ENCODE results near the gene SH3D21. TPM values are rescaled to one million over a fixed set of nuclear protein-coding genes. Genes with fewer than 3 reads are reported as not detected.

SH3D21 gene
- total RNA-seq, 1 experiment from 2014 or later = 12.1 TPM

- H3K27me3 Mint-ChIP-seq (ENCODE audit: insufficient read depth, unreplicated experiment) = no peaks in the 10 kb centered on the region
- ChIA-PET CTCF (no interaction called here), POLR2A (interaction anchor here (1.8 kb wide), 1 partner anchor 19 kb away, joined by 9 read pairs; the partner anchor contains the start of gene EVA1B)
- TF ChIP-seq CTCF (IDR thresholded peaks at IDR 0.05; ENCODE audit: insufficient read depth in 1 of 2, low read depth in 1 of 2, low read length in 1 of 2, severe bottlenecking in 1 of 2, unreplicated experiment in 1 of 2) = no peak
- Histone ChIP-seq H3K27me3 (replicated peaks; ENCODE audit: control insufficient read depth, insufficient read depth, low read length) (no peaks in the 10 kb centered on the region), H3K4me1 (peaks cover 10% of the 10 kb centered on the region), H3K36me3 (ENCODE audit: control insufficient read depth, insufficient read depth, low read length) (peaks cover 1% of the 10 kb centered on the region), H3K4me3 (ENCODE audit: low read depth, low read length) (no peak overlapping the region), H3K9me3 (no peaks in the 10 kb centered on the region)
- H3K27ac Mint-ChIP-seq (ENCODE audit: unreplicated experiment) = peak overlapping the region; percentile 46
- H3K4me3 Mint-ChIP-seq (ENCODE audit: unreplicated experiment) = peak overlapping the region; percentile 82
- H3K36me3 Mint-ChIP-seq (ENCODE audit: insufficient read depth, unreplicated experiment) = peaks cover 85% of the 10 kb centered on the region
- no peaks in the 10 kb centered on the region for H3K9me3 Mint-ChIP-seq (ENCODE audit: unreplicated experiment)
- peaks cover under 1% of the 10 kb centered on the region for H3K4me1 Mint-ChIP-seq (ENCODE audit: low read depth, unreplicated experiment)
- BruUV-seq (replicated peaks) = no TSS peak
- no peak for DNase-seq
- intact Hi-C loops (cut with micrococcal nuclease; ENCODE audit: unreplicated experiment) = no loop called here
Observed at GRCh38 chr1:36304970-36305914, 926 bp upstream of the SH3D21 start.

GRCh38 chr1:36305915-36306209, 306 bp upstream of the SH3D21 start:
- Mint-ChIP-seq H3K4me3 (ENCODE audit: unreplicated experiment) (peak overlapping the region; percentile 82), H3K9me3 (ENCODE audit: unreplicated experiment) (no peaks in the 10 kb centered on the region)

More at GRCh38 chr1:36305915-36306209, 306 bp upstream of the SH3D21 start:
- H3K36me3 ChIP-seq (ENCODE audit: control insufficient read depth, insufficient read depth, low read length) = peaks cover 1% of the 10 kb centered on the region
- H3K27ac Mint-ChIP-seq (ENCODE audit: unreplicated experiment) = peak overlapping the region; percentile 46
- H3K4me3 ChIP-seq (ENCODE audit: low read depth, low read length) = peak overlapping the region; percentile 53; the same call in 1 of the 2 replicates
- peaks cover 79% of the 10 kb centered on the region for H3K36me3 Mint-ChIP-seq (ENCODE audit: insufficient read depth, unreplicated experiment)
- TF ChIP-seq CTCF (IDR thresholded peaks at IDR 0.05; ENCODE audit: insufficient read depth in 1 of 2, low read depth in 1 of 2, low read length in 1 of 2, severe bottlenecking in 1 of 2, unreplicated experiment in 1 of 2) = no peak
- H3K27me3 Mint-ChIP-seq (ENCODE audit: insufficient read depth, unreplicated experiment) = no peaks in the 10 kb centered on the region
- H3K4me1 Mint-ChIP-seq (ENCODE audit: low read depth, unreplicated experiment) = no peaks in the 10 kb centered on the region
- ChIA-PET CTCF (interaction anchor here (0.6 kb wide), 1 partner anchor 74 kb away, joined by 9 read pairs; no protein-coding TSS in a partner anchor), POLR2A (interaction anchor here (0.6 to 1.8 kb wide), 4 partner anchors 14 to 82 kb away, joined by 3 to 9 read pairs (median 3); partner anchors contain the start of gene EVA1B)
- DNase-seq = no peak
- BruUV-seq (replicated peaks) = no TSS peak
- H3K9me3 ChIP-seq = no peaks in the 10 kb centered on the region
- intact Hi-C loops (cut with micrococcal nuclease; ENCODE audit: unreplicated experiment) = loop anchor here (1.0 kb wide), 1 partner anchor 115 kb away; no protein-coding TSS in a partner anchor
- peaks cover 10% of the 10 kb centered on the region for H3K4me1 ChIP-seq
- H3K27me3 ChIP-seq (replicated peaks; ENCODE audit: control insufficient read depth, insufficient read depth, low read length) = no peaks in the 10 kb centered on the region
